ENCODE measurements around the gene ZFAND3. TPM values are rescaled to one million over a fixed set of nuclear protein-coding genes. Genes with fewer than 3 reads are reported as not detected.
"Not testable (repeated sequence)": the region's sequence is repeated elsewhere in the genome, so short reads cannot be mapped to it uniquely, and the experiment has no call there.

Gene ZFAND3
- total RNA-seq, 6 donors from 2014 or later, result 26.2 to 66.4 (median 55.5) TPM

DNA sequence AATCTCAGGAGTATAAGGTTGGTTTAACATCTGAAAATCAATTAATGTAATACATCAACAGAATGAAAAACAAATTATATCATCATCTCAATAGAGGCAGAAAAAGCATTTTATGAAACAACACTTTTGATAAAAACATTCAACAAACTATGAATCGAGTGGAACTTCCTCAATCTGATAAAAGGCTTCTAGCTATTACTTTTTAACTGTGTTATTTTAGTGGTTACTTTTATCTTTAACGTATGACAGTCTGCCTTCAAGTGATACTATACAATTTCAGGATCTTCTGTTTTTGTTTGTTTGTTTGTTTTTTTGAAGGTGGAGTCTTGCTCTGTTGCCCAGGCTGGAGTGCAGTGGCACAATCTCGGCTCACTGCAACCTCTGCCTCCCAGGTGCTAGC lies 73.7 kb downstream of the ZFAND3 start:
- Histone ChIP-seq H3K27me3 (no peaks in the 10 kb centered on the region), H3K4me1 (peaks cover 0 to 22% (median 8%) of the 10 kb centered on the region in 4 donors), H3K4me3 (no peak overlapping the region), H3K27ac (no peak overlapping the region), H3K36me3 (no peaks in the 10 kb centered on the region), H3K9me3 (no peaks in the 10 kb centered on the region)
- DNase-seq (no peak), ATAC-seq (ENCODE audit: low FRiP score in 2 of 2) (no peak)
- TF ChIP-seq, protein P1, sequence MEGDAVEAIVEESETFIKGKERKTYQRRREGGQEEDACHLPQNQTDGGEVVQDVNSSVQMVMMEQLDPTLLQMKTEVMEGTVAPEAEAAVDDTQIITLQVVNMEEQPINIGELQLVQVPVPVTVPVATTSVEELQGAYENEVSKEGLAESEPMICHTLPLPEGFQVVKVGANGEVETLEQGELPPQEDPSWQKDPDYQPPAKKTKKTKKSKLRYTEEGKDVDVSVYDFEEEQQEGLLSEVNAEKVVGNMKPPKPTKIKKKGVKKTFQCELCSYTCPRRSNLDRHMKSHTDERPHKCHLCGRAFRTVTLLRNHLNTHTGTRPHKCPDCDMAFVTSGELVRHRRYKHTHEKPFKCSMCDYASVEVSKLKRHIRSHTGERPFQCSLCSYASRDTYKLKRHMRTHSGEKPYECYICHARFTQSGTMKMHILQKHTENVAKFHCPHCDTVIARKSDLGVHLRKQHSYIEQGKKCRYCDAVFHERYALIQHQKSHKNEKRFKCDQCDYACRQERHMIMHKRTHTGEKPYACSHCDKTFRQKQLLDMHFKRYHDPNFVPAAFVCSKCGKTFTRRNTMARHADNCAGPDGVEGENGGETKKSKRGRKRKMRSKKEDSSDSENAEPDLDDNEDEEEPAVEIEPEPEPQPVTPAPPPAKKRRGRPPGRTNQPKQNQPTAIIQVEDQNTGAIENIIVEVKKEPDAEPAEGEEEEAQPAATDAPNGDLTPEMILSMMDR (IDR thresholded peaks at IDR 0.05), result no peak
- no peak for TF ChIP-seq EP300 (IDR thresholded peaks at IDR 0.05)
- TF ChIP-seq POLR2AphosphoS5 (IDR thresholded peaks at IDR 0.05), result no peak
- no peak for TF ChIP-seq POLR2A (IDR thresholded peaks at IDR 0.05)
- 85 to 91% methylated on average over 3 of the region's 3 CpGs for whole genome bisulfite sequencing, 2 donors

GRCh38 chr6:37893734-37894133 lies 74.2 kb downstream of the ZFAND3 start:
- not testable (repeated sequence) for H3K9me3 ChIP-seq; H3K4me3 ChIP-seq; DNase-seq; H3K27me3 ChIP-seq; H3K36me3 ChIP-seq; H3K27ac ChIP-seq; ATAC-seq (ENCODE audit: low FRiP score in 2 of 2)
- H3K4me1 ChIP-seq, result peaks cover 0 to 18% (median 4%) of the 10 kb centered on the region in 4 donors
- 94 to 96% methylated on average over 9 of the region's 9 CpGs for WGBS, 2 donors

- no peaks in the 10 kb centered on the region for H3K27me3 ChIP-seq
- 94% methylated on average over 5 of the region's 5 CpGs for WGBS, 2 donors
- no peaks in the 10 kb centered on the region for H3K9me3 ChIP-seq
- ATAC-seq (ENCODE audit: low FRiP score in 2 of 2) (no peak), DNase-seq (no peak)
- no peak overlapping the region for H3K4me3 ChIP-seq
- no peak for TF ChIP-seq EP300 (IDR thresholded peaks at IDR 0.05)
- TF ChIP-seq POLR2A (IDR thresholded peaks at IDR 0.05), result no peak
- no peak for TF ChIP-seq POLR2AphosphoS5 (IDR thresholded peaks at IDR 0.05)
- TF ChIP-seq, protein P1 (IDR thresholded peaks at IDR 0.05), result no peak
- H3K4me1 ChIP-seq, result peaks cover 0 to 11% (median 0%) of the 10 kb centered on the region in 4 donors
- H3K36me3 ChIP-seq, result no peaks in the 10 kb centered on the region
- H3K27ac ChIP-seq, result no peak overlapping the region
Observed at GRCh38 chr6:37894585-37894984, 75.1 kb downstream of the ZFAND3 start.

DNA sequence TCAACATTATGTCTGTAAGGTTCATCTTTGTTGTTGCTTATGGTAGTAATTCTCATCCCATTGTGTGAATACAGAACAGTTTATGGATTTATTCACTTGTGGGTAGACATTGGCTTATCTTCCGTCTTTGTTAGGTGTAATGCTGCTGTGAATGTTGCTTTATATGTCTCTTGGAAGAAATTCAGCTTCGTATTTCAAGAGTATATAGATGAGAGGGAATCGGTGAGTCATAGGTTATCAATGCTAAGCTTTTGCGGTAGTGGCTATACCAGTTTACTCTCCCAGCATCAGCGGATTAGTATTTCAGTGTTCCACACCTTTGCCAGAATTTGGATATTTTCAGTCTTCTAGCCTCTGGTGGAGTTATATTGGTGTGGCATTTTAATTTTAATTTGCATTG lies 77.8 kb downstream of the ZFAND3 start:
- Histone ChIP-seq H3K4me3 (no peak overlapping the region), H3K27me3 (no peaks in the 10 kb centered on the region), H3K4me1 (peaks cover 0 to 4% (median 1%) of the 10 kb centered on the region in 4 donors), H3K27ac (no peak overlapping the region), H3K36me3 (no peaks in the 10 kb centered on the region), H3K9me3 (no peaks in the 10 kb centered on the region)
- DNase-seq (no peak), ATAC-seq (ENCODE audit: low FRiP score in 2 of 2) (no peak)
- TF ChIP-seq EP300 (IDR thresholded peaks at IDR 0.05) (no peak), POLR2AphosphoS5 (IDR thresholded peaks at IDR 0.05) (no peak)
- TF ChIP-seq, protein P1 (IDR thresholded peaks at IDR 0.05), result no peak
- WGBS, 2 donors, result 90 to 93% methylated on average over 5 of the region's 5 CpGs

GRCh38 chr6:37897818-37898515 lies 78.4 kb downstream of the ZFAND3 start:
- TF ChIP-seq, protein P1 (IDR thresholded peaks at IDR 0.05), result no peak
- TF ChIP-seq EP300 (IDR thresholded peaks at IDR 0.05) (no peak), POLR2AphosphoS5 (IDR thresholded peaks at IDR 0.05) (no peak), POLR2A (IDR thresholded peaks at IDR 0.05) (no peak)
- DNase-seq (no peak), ATAC-seq (ENCODE audit: low FRiP score in 2 of 2) (no peak)
- Histone ChIP-seq H3K27ac (no peak overlapping the region), H3K36me3 (no peaks in the 10 kb centered on the region), H3K4me1 (peaks cover 0 to 4% (median 1%) of the 10 kb centered on the region in 4 donors), H3K9me3 (no peaks in the 10 kb centered on the region), H3K4me3 (no peak overlapping the region), H3K27me3 (no peaks in the 10 kb centered on the region)
- 83 to 89% methylated on average over 4 of the region's 4 CpGs for WGBS, 2 donors

All from upper lobe of left lung (tissue), 6 donors.